HG03457 (cell line): ENCODE measurements around the gene ARHGAP8.
"Not testable (repeated sequence)": the region's sequence is repeated elsewhere in the genome, so short reads cannot be mapped to it uniquely, and the experiment has no call there.

ENCODE experiments used
- ATAC-seq: cut with Tn5 transposase; IDR thresholded peaks from one replicate; pipeline ENCODE4 v1.9.1; 2021; ENCODE audit warnings: moderate number of reproducible peaks; ENCODE audit not compliant: unreplicated experiment

ARHGAP8 gene

DNA sequence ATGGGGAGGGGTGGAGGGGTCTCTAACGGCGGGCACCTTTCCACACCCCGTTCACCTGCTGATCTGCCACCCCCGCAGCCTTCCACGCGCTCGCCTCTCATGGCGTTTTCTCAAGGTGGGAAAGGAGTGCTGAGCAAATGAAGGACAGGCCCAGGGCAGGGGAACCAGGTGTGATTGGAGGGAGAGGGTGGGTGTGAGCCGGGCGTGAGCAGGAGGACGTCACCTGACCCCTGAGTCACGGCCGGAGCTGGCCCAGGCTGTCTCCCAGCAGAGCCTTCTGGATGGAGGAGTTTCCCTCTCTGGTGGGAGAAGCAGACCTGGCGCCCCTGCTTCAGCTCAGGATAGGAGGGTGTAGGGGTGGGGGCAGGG, 14.0 kb upstream of the ARHGAP8 start:
- no peak for ATAC-seq

DNA sequence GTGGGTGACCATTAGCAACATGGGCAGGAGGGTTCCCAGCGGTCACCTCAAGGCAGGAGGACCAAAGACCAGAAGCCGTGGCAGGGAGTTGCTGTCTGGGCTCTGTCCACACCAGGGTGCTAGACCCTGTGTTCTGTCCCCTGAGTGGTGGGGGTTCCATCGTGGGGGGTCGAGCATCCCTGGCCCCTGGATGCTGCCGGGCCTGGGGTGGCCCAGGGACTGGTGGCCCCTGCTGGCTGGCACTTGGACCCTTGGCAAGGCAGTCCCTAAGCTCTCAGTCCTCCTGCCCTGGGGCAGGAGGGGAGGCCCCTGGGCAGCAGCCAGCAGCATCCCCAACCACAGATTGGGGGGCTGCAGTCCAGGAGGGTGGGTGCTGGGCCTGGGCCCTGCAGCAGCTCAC, 13.4 kb upstream of the ARHGAP8 start:
- ATAC-seq: no peak

DNA sequence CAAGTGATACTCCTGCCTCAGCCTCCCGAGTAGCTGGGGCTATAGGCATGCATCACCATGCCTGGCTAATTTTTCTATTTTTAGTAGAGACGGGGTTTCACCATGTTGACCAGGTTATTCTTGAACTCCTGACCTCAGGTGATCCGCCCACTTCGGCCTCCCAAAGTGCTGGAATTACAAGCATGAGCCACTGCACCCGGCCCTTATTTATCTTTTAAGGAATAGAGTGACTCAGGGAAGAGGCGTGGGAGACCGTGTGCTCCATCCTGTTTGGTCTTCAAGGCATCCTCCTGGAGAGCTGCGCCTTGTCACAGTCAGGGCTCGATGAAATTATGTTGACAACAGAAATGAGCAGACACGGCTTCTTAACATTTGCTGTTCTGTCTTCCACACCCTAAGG, 12.7 kb upstream of the ARHGAP8 start:
- not testable (repeated sequence) for ATAC-seq

DNA sequence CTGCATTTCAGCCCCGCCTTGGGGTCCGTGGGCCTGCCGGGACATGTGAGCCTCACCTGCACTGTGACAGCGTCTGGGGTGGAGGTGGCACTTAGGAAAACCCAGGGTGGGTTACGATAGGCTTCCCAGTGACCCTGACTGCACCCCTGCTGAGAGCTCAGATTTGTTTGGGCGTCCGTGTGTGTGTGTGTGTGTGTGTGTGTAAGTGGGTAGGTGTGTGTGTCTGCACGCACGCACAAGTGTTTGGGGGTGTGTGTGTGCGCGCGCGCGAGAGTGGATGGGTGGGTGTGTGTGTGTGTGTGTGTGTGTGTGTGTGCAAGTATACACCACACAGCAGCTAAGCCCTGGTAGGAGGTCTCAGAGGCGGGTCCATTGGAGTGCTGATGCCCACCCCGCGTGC, 12.1 kb upstream of the ARHGAP8 start:
- ATAC-seq: no peak

DNA sequence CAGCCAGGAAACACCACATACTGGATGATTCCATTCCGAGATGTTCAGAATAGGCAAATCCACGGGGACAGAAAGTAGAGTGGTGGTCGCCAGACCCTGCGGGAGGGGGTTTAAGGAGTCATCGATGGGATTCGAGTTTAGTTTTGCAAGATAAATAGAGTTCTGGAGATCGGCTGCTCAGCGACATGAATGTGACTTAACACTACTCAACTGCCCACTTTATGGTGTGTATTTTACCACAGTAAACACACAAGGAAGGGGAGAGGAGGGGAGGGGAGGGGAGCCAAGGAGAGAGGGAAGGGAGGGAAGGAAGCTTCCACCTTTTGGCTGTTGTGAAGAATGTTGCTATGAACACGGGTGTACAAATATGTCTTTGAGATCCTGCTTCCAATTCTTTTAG, 10.4 kb upstream of the ARHGAP8 start:
- ATAC-seq: no peak

DNA sequence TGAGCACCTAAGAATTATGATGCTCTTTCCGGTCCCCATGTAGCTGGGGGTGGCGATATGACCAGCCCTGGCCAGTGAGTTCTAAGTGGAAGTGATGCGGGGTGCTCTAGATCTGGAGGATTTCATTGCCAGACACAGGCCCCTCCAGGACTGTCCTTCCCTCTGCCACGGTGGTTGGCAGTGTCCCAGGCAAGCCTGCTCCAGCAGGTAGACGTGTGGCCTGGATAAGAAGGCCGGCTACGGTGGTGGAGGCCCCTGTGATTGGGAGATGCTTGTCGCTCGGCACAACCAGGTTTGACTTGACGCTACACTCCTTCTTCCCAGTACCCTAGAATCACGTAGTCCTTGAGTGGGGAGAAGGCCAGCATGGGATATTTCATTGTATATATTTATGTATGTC, 9.1 kb upstream of the ARHGAP8 start:
- ATAC-seq: no peak

DNA sequence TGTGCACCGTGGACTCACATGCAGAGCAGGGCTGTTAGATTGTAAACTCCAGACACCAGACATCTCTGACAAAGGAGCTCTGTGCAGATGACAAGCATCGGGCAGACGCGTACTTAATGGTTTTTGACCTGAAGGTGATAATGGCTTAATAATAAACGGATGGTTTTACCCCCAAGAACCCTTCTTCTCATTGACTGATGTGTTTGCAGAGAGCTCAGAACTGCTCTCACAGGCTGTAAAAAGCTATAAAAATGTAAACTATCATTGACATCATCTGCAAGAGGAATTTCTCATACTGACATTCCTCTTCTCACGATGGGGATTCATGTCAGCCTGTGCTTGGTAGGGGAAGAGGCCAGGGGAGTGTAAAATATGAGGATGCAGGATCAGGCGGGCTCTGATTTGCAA, 8.6 kb upstream of the ARHGAP8 start:
- ATAC-seq: no peak

DNA sequence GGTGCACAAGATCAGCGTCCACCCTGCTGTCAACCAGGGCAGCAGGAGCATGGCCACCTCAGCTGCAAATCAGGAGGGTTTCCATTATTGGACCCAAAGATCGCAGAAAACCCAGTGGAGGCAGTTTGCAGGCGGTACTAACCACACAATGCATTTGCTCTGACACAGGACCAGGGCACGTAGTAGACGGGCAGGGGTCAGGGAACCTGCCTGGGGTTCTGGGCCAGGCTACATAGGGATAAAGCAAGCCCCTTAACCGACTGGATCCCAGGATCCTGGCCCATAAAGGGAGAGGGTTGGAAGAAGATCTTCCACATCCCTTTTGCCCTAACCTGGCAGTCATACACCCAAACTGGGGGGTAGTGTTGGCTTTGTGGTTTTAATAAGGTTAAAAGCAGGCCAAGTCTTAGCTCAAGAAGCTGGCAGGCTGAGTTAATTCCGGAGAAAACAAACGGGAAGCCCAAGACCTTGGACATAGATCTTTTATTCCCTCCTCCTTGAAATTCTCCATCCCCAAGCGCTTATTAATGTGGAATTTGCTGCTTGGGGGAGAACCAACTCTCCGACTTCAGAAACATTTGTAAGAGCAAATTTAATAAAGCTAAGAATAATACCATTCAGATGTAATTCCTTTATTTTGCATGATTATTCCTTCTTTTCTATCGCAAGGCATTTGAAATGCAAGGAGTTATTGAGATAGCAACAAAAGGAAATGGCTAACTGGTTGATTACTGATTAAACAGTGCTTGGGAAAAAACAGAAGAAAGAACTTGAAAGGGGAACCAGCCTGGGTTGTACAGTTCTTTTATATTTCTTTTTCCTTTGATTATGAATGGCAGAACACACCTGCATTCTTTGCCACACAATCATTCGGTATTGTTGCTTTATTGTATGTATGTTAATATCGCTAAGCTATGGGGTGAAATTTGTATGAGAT, 6.3 kb upstream of the ARHGAP8 start:
- no peak for ATAC-seq

DNA sequence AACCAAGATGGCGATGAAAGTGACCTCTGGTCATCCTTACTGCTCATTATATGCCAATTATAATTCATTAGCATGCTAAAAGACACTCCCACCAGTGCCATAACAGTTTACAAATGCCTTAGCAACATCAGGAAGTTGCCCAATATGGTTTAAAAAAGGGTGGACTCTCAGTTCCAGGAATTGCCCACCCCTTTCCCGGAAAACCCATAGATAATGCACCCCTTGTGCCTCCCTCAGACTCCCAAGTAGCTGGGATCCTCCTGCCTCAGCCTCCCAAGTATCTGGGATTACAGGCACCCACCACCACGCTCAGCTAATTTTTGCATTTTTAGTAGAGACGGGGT, 4.6 kb upstream of the ARHGAP8 start:
- ATAC-seq: not testable (repeated sequence)

DNA sequence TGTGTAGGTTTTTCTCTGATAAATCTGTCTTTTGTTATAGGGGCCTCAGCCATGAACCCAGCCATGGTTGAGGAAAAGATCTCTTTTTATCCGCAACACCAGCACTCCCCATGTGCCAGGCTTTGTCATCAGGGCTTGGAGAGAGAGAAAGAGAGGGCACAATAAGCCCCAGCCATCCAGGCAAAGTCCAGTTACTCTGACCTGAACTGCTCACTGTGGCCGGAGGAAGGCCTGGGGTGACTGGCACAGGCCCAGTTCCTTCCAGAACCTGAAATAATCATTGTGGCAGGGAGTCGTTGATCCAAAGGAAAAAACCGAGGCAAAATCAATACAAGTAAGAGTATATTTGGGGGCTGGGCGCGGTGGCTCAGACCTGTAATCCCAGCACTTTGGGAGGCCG, 3.9 kb upstream of the ARHGAP8 start:
- no peak for ATAC-seq

DNA sequence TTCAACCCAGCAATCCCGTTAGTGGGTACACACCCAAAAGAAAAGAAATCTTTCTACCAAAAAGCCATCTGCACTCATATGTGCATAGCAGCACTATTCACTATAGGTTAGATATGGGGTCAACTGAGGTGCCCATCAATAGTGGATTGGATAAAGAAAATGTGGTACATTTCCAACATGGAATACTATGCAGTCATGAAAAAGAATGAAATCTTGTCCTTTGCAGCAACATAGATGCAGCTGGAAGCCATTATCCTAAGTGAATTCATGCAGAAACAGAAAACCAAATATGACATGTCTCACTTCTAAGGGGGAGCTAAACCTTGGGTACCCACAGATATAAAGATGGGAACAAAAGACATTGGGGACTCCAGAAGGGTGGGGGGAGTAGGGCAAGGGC, 1.9 kb upstream of the ARHGAP8 start:
- no peak for ATAC-seq

DNA sequence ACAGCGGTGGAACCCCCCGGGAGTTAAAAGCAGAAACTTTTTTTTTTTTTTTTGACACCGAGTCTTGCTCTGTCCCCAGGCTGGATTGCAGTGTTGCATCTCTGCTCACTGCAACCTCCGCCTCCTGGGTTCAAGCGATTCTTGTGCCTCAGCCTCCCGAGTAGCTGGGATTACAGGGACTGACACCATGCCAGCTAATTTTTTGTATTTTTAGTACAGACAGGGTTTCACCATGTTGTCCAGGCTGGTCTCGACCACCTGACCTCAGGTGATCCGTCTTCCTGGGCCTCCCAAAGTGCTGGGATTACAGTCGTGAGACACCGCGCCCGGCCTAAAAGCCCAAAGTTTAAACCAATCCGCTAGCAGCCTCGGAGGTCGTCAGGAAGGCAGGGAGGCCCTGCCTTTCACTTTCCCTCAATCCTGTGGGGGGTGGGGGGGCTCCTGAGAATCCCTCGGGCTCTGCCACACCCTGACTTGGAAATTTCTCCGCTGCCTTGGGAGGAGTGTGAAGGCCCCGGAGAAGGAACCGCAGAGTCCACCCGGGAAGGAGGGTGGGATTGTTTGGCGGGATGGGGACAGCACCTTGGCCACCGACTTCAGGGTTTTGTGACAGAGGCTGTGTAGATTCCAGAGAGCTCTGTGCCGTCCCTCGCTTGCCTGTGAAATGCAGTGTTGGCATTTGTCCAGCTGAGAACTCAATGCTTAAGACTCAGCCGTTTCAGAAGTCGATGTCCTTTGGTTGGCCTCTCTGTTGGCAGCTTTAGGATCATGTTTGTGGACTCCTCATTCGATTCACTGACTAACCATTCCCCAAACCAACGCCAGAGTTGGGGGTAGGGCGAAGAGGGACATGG, 1.0 kb downstream of the ARHGAP8 start:
- no peak for ATAC-seq

DNA sequence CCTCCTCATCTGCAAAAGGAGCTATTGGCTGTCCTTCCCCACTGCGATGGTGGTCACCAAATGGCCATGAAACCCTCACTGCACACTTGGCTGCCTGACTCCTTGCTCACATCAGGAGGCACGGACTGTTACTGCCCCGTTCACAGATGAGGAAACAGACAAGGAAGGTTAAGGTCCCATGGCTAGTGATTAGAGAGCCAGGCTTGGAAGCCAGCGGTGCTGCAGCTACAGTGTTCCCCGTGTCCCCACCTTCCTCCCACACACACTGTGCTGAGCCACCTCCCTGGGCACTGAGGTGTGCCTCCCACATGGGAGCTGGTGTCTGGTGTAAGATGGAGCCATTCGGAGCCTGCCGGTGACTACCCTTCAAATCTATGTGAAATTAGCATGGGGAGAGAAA, 2.6 kb downstream of the ARHGAP8 start:
- no peak for ATAC-seq

DNA sequence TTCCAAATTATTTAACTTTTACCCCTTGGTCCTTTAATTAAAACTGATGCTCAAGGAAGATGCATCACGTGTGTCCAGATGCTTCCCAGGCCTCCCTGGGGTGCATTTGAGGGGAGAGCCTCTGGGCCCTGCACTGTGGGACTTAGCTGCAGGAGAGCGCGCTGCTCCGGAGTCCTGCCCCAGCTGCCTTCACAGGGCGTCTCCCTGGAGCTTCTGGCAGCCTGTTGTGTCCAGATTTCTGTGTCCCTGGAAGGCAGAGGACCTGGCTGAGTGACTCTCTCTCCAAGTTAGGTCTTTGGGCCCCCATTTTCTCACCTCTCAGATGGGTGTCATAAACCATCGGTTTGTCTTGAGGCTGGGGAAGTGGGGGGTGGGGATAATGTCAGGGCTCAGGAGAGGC, 3.0 kb downstream of the ARHGAP8 start:
- ATAC-seq: no peak

DNA sequence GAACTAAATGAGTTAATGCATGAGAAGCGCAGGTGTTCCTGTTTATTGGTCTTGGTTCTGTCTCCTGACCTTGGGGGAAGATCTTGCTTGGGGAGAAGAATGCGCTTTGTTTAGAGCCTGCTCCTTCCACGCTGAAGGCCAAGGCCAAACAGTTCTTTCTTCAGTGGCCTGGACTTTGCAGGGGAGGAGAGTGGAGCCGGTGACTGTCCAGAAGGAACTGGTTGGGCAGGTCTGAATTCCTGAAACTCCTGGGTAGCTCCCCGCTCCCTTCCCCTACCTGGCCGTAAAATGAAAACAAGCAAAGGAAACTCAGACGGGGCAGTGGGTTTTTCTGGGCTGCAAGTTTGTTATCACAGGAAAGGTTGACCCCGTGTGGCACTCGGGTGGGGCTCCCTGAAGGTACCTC, 3.6 kb downstream of the ARHGAP8 start:
- ATAC-seq: no peak

DNA sequence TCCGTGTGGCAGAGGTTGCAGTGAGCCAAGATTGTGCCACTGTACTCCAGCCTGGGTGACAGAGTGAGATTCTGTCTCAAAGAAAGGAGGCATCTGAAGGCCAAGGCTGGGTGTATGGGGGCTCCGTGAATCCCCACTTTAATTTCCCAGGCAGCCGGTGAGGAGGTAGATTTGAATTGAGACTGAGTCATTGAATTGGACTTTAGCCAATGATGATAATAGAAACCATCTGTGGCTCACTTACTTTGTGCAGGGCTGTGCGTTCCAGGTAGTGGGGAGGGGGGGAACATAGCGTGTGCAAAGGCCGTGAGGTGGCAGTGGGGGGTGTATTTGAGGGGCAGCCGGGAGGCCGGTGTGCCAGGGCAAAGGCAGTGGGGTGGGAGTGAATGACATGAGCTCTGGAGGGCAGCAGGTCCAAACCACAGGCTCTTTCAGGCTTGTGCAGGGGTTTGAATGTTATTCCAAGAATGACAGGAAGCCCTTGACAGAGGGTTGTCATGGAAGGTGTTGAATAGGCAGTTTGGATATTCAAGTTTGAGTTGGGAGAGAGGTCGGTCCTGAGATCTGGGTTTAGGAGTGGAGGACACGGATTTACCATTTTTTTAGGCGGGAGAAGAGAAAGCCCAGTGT, 6.1 kb downstream of the ARHGAP8 start:
- ATAC-seq: no peak

DNA sequence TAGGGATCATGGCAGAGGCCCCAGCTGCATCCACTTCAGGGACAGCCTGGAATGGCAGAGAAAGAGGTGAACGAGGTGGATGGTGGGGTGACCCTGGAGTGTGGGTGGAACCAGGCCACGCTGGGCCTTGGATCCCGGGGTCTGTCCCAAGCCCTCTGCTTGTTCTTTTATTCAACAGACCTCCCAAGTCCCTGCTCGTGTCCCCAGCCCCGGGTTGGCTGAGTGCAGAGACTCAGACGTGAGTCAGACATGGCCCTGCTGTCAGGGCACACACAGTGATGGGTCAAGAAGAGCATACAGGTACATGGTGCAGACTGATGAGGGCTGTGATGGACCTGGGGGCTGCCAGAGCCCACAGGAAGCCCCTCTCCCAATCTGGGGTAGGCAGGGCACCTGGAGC, 6.6 kb downstream of the ARHGAP8 start:
- no peak for ATAC-seq

DNA sequence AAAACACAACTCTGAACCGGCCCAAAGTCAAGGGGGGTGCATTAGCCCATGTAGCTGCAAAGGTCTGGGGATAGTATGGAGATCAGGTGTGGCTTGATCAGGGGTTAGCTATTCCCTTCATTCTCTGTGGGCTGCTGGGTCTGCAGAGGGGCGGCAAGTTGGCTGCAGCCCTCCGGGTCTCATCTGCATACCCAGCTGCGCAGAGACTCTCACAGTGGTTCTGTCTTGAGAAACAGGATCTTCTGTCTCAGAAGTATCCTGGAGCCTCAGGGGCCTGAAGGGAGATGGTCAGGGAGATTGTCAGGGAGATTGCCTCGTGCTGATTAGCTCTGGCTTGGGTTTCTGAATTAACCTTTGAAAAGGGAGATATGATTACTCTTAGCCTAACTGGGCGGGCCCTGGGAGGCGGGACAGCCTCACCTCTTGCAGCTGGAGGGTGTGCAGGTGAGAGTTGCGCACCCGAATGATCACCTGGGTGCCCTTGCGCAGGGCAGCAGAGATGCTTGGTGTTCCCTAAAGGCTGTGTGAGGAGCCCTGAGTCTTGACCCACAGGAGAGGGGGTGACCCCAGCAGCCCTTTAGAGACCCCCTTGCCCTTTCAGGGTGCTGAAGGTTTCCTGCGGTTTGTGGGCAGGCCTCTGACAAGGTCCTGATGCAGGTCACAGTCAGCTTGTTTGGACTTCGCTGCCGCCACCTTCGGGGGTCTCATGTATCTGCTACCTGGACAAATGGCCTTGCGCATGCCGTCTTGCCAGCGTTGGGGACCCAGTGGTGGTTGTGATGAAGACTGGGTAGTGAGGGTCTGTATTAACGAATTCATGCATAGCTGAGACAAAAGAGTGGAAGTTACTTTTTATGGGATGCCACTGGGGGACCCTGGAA, 7.3 kb downstream of the ARHGAP8 start:
- ATAC-seq: no peak

DNA sequence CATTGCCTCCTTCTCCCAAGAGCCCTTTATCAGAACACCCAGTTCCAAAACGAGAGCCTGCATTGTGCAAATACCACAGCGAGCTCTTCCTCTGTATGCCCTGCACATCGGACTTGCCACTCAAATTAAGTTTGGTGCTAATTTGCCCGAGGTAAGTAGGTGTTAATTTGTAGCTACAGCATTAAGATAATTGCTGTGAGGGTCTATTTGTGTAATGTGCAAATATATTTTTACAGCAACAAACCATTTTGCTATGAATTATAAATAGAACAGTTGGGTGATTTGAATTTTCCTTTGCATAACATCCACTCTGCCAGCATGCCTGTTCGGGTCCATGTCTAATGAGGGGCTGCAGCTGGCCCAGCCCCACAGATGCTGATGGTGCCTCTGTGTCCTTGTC, 8.1 kb downstream of the ARHGAP8 start:
- ATAC-seq: no peak

DNA sequence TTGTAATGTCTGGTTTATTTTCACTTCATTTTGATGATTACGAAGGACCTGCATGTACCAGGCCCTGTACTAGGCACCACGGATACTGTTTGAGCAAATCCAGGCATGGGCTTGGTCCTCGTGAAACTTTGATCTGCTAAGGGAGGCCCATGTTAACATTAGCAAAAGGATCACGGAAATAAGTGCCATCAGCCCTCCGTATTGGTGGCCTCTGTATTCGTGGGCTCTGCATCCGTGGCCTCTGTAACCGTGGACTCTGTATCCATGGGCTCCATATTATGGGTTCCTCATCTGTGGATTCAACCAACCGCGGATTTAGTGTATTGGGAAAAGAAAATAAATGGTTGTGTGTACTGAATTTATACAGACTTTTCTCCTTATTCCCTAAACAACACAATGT, 8.7 kb downstream of the ARHGAP8 start:
- no peak for ATAC-seq

DNA sequence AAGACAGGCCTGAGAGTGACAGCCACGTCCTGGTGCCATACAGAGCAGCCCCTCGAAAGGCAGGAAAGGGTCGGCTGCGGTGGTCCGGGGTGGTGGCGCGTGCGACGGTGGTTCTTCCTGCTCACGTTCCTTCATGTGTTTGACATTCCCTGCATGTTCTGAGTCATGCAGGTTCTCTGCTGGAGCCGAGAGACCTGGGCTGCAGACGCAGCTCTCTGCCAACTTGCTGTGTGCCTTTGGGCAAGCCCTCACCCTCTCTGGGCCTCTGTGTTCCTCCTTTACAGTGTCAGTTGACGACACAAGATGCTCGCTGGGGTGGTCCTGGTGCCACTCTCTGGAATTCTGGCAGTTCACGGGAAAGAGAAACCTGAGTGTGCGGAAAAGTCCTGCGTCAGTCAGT, 12.0 kb downstream of the ARHGAP8 start:
- no peak for ATAC-seq
